Mesenteric fat pad (tissue), 1 donor: ENCODE data around the gene CHST14. TPM values are rescaled to one million over a fixed set of nuclear protein-coding genes. Genes with fewer than 3 reads are reported as not detected.
A peak's percentile ranks its signal among the peaks of the same experiment; 100 is the strongest.

Experiments used
- DNase-seq: peaks from one replicate; pipeline ENCODE4 v3.0.0-alpha.2; 2020; ENCODE audit warnings: low spot score
- long read RNA-seq: library from polyadenylated mRNA; unstranded; transcript quantifications from one replicate; pipeline ENCODE4 v2.0.0, GENCODE V29; 2020
- total RNA-seq: library from RNA; stranded (reverse); fragmentation: NEBNext Ultra II Directional; extraction: Animal tissue kit (Norgen Biotek cat#: 25700); gene quantifications from one replicate; pipeline ENCODE4 v1.2.1, GENCODE V29; 2021
- donor health status: DM: yes; HTN: yes; CAD: no.

Gene CHST14
- 10.9 TPM for total RNA-seq
- long read RNA-seq, transcript CHST14-201 (1 exons, 3,574 nt) = major isoform, 8 of 8 reads
- long read RNA-seq, partial matches to known transcripts = 0 of 8 reads
- long read RNA-seq, other reads (novel, unspliced or antisense) = 0 of 8 reads

GRCh38 chr15:40470423-40471104 lies at the start of gene CHST14:
Gene CHST14 (plus strand): TSS chr15:40470984. CDS start chr15:40471214, 230 bp downstream.
- no peak for DNase-seq

- DNase-seq = peak; percentile 94
These were observed 49.3 kb upstream of the CHST14 start for GRCh38 chr15:40421246-40422157.

- no peak for DNase-seq
These were observed 46.2 kb upstream of the CHST14 start for GRCh38 chr15:40424483-40425115.

GRCh38 chr15:40425681-40426080 lies 45.1 kb upstream of the CHST14 start:
- no peak for DNase-seq

GRCh38 chr15:40427188-40427587 lies 43.6 kb upstream of the CHST14 start:
- DNase-seq = no peak

- no peak for DNase-seq
These were observed 42.6 kb upstream of the CHST14 start for GRCh38 chr15:40428185-40428584.

- no peak for DNase-seq
These were observed 41.6 kb upstream of the CHST14 start for GRCh38 chr15:40429068-40429710.

- no peak for DNase-seq
These were observed 40.4 kb upstream of the CHST14 start for GRCh38 chr15:40430271-40430805.

- no peak for DNase-seq
These were observed 35.6 kb upstream of the CHST14 start for GRCh38 chr15:40435023-40435709.

GRCh38 chr15:40435710-40436089 lies 35.1 kb upstream of the CHST14 start:
- DNase-seq = no peak

- no peak for DNase-seq
These were observed 34.5 kb upstream of the CHST14 start for GRCh38 chr15:40436116-40436891.

GRCh38 chr15:40436892-40437751 lies 33.7 kb upstream of the CHST14 start:
- DNase-seq = no peak

- DNase-seq = no peak
These were observed 32.8 kb upstream of the CHST14 start for GRCh38 chr15:40437752-40438687.

GRCh38 chr15:40438712-40439111 lies 32.1 kb upstream of the CHST14 start:
- DNase-seq = no peak

- no peak for DNase-seq
These were observed 31.3 kb upstream of the CHST14 start for GRCh38 chr15:40439461-40439959.

- no peak for DNase-seq
These were observed 30.6 kb upstream of the CHST14 start for GRCh38 chr15:40439960-40440742.
